Stomach (tissue), 9 donors: ENCODE results near the gene COL4A1. TPM values are rescaled to one million over a fixed set of nuclear protein-coding genes. Genes with fewer than 3 reads are reported as not detected.
A peak's percentile ranks its signal among the peaks of the same experiment; 100 is the strongest.

Source experiments
- DNase-seq, 2 donors: peaks; one replicate each; pipeline versions ENCODE4 v3.0.0 to v3.0.0-alpha.2; 2013 to 2019
- H3K27ac ChIP-seq, 5 donors: fragments of 200-600 bp in 4 of 5; sonication (generic) in 4 of 5; one replicate each; pipeline ENCODE4 v1.5.1; 2013 to 2019; ENCODE audit warnings: mild to moderate bottlenecking in 1 of 5, moderate library complexity in 1 of 5
- H3K27me3 ChIP-seq, 3 donors: fragments of 200-600 bp; sonication (generic); one replicate each; pipeline ENCODE4 v1.5.1; 2017 to 2019; ENCODE audit warnings: mixed run types in 1 of 3
- H3K36me3 ChIP-seq, 4 donors: fragments of 200-600 bp; sonication (generic); 1 replicate in 3 of 4; 2 replicates in 1 of 4; pipeline ENCODE4 v1.5.1; 2016 to 2019
- H3K4me1 ChIP-seq, 4 donors: fragments of 200-600 bp; sonication (generic); one replicate each; pipeline ENCODE4 v1.5.1; 2016 to 2019
- H3K4me3 ChIP-seq, 4 donors: fragments of 200-600 bp; sonication (generic) in 3 of 4; one replicate each; pipeline ENCODE4 v1.5.1; 2016 to 2019; ENCODE audit warnings: mild to moderate bottlenecking in 1 of 4
- H3K9me3 ChIP-seq, 4 donors: fragments of 200-600 bp; sonication (generic); one replicate each; pipeline ENCODE4 v1.5.1; 2016 to 2019
- CTCF ChIP-seq, 7 experiments: fragments of 450-650 bp in 4 of 7; fragments of 200-600 bp in 3 of 7; sonication (generic) in 3 of 7; IDR thresholded peaks; one replicate each; pipeline ENCODE4 v1.5.1; 2016 to 2019; ENCODE audit warnings: antibody characterized with exemption in 7 of 7, control low read depth in 2 of 7, mild to moderate bottlenecking in 1 of 7
- EP300 ChIP-seq: sonication (generic); formaldehyde crosslinking; IDR thresholded peaks from one replicate; pipeline ENCODE4 v1.6.1; 2017; ENCODE audit warnings: antibody characterized with exemption
- POLR2A ChIP-seq, 4 donors: fragments of 450-650 bp; IDR thresholded peaks; one replicate each; pipeline ENCODE4 v1.6.1; 2016; ENCODE audit warnings: antibody characterized with exemption in 4 of 4, control low read depth in 2 of 4, mild to moderate bottlenecking in 1 of 4, moderate library complexity in 1 of 4
- POLR2AphosphoS5 ChIP-seq, 3 donors: sonication (generic); formaldehyde crosslinking; IDR thresholded peaks; one replicate each; pipeline ENCODE4 v1.6.1; 2016; ENCODE audit warnings: antibody characterized with exemption in 3 of 3
- WGBS, 5 donors: extraction: QIAGEN DNeasy Blood & Tissue Kit in 3 of 5; methylation state at CpG; one replicate each; pipeline versions ENCODE4 v1.1.5 to v1.1.7; 2013 to 2018; 5-methylcytosine and 5-hydroxymethylcytosine counted together
- intact Hi-C: fragments of 100-400 bp; cut with DNase I; formaldehyde crosslinking; loops from one replicate; pipeline ENCODE4 v1.15.1; 2023; ENCODE audit warnings: low total_unique reads
- polyA plus RNA-seq, 3 donors: library from polyadenylated mRNA; stranded (reverse); fragments of 200-250 nt; gene quantifications; one replicate each; pipeline ENCODE4 v1.2.3, GENCODE V29; 2013
- total RNA-seq, 5 donors: library from RNA; depleted of rRNA; stranded (reverse); fragments of >200 nt; gene quantifications; one replicate each; pipeline versions ENCODE4 v1.1.0 to v1.2.3, GENCODE V29; 2014 to 2016
- donor health status: healthy with polysubstance abuse.
- donor health status: Bipolar disorder and iron deficiency.
- donor health status: healthy.

COL4A1 gene
- total and polyA plus RNA-seq, 8 donors, result 18.8 to 798 (median 133) TPM

GRCh38 chr13:110261166-110262081 lies 45.5 kb downstream of the COL4A1 start:
- H3K4me1 ChIP-seq, result peaks cover 8 to 77% (median 42%) of the 10 kb centered on the region in 4 donors

DNA sequence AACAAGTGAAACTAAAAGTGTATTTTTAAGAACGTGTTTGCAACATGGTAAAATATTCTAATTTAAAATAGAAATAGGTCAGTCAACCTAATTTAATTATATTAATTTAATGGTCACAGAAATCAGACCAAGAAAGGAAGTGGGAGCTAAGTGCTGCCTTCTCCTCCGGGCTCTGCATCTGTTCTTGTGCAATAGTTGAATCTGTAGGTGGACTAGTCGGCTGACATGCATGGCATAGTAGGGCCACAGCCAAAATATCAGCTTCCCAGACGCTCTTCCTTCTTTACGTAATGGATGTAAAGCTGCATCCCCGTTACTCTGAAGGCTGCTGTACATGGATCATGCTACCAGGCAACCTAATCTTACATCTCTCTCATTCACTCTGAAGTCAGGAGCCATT lies 47.3 kb downstream of the COL4A1 start:
- intact Hi-C loops, result no loop called here
- no peak for DNase-seq
- peaks cover 6 to 64% (median 36%) of the 10 kb centered on the region in 4 donors for H3K4me1 ChIP-seq
- H3K36me3 ChIP-seq, result no peaks in the 10 kb centered on the region
- peak overlapping the region in 4 of 5 donors; percentile 58 to 68 (median 62) for H3K27ac ChIP-seq
- no peak overlapping the region for H3K4me3 ChIP-seq
- TF ChIP-seq CTCF (IDR thresholded peaks at IDR 0.05), result no peak
- H3K9me3 ChIP-seq, result no peaks in the 10 kb centered on the region
- H3K27me3 ChIP-seq, result peaks cover 0 to 9% (median 0%) of the 10 kb centered on the region in 3 donors
- 53 to 78% (median 74%) methylated on average over 6 of the region's 6 CpGs for WGBS, 5 donors

More at GRCh38 chr13:110261166-110262081, 45.5 kb downstream of the COL4A1 start:
- DNase-seq, result no peak
- Histone ChIP-seq H3K27ac (peak overlapping the region in 4 of 5 donors; percentile 55 to 73 (median 66)), H3K27me3 (peaks cover 0 to 9% (median 0%) of the 10 kb centered on the region in 3 donors), H3K36me3 (no peaks in the 10 kb centered on the region), H3K4me3 (no peak overlapping the region), H3K9me3 (no peaks in the 10 kb centered on the region)
- 77 to 87% (median 86%) methylated on average over 15 to 19 of the region's 19 CpGs for WGBS, 5 donors
- intact Hi-C loops, result no loop called here
- no peak for TF ChIP-seq CTCF (IDR thresholded peaks at IDR 0.05)
- no peak for TF ChIP-seq EP300
- TF ChIP-seq POLR2A (IDR thresholded peaks at IDR 0.05), result no peak
- TF ChIP-seq POLR2AphosphoS5 (IDR thresholded peaks at IDR 0.05), result no peak

- DNase-seq, result no peak
Measured at GRCh38 chr13:110258876-110259631, 47.9 kb downstream of the COL4A1 start.

More at GRCh38 chr13:110258876-110259631, 47.9 kb downstream of the COL4A1 start:
- WGBS, 5 donors, result 69 to 82% (median 81%) methylated on average over 12 of the region's 12 CpGs
- no peaks in the 10 kb centered on the region for H3K36me3 ChIP-seq
- no peak overlapping the region for H3K4me3 ChIP-seq
- peaks cover 3 to 63% (median 33%) of the 10 kb centered on the region in 4 donors for H3K4me1 ChIP-seq
- intact Hi-C loops, result no loop called here
- H3K9me3 ChIP-seq, result no peaks in the 10 kb centered on the region
- TF ChIP-seq POLR2A (IDR thresholded peaks at IDR 0.05), result no peak
- TF ChIP-seq POLR2AphosphoS5 (IDR thresholded peaks at IDR 0.05), result no peak
- no peak for TF ChIP-seq CTCF (IDR thresholded peaks at IDR 0.05)
- TF ChIP-seq EP300, result no peak
- H3K27me3 ChIP-seq, result peaks cover 0 to 9% (median 0%) of the 10 kb centered on the region in 3 donors
- H3K27ac ChIP-seq, result peak overlapping the region in 4 of 5 donors; percentile 58 to 68 (median 62)
